ENCODE measurements around the gene UTP18. TPM values are rescaled to one million over a fixed set of nuclear protein-coding genes. Genes with fewer than 3 reads are reported as not detected.

UTP18 gene
- total and polyA plus RNA-seq, 2 donors (not counting 1 experiment from before 2014, with no cell fraction given): 13.2 to 34.2 TPM

GRCh38 chr17:51228161-51228560 lies 32.2 kb upstream of the UTP18 start:
- ChIA-PET CTCF (no interaction called here), POLR2A (interaction anchor here (0.6 kb wide), 1 partner anchor 32 kb away, joined by 5 read pairs; the partner anchor contains the start of gene MBTD1)
- Histone ChIP-seq H3K79me2 (ENCODE audit: control insufficient read depth, insufficient read depth, low read length) (peaks cover 66% of the 10 kb centered on the region), H2AFZ (ENCODE audit: insufficient read depth, low read depth, low read length, poor library complexity, severe bottlenecking) (no peak overlapping the region), H3K9ac (ENCODE audit: low read length) (no peak overlapping the region), H3K4me3 (ENCODE audit: control extremely low read depth in 1 of 5, extremely low read depth in 1 of 5, insufficient read depth in 1 of 5, low read depth in 2 of 5, low read length in 4 of 5) (no peak overlapping the region), H3K9me3 (ENCODE audit: control extremely low read depth in 1 of 3, control insufficient read depth in 2 of 3, insufficient read depth in 1 of 3, low read length in 2 of 3) (no peaks in the 10 kb centered on the region), H3K36me3 (replicated peaks in 1 of 2; ENCODE audit: control extremely low read depth in 1 of 2, control insufficient read depth in 1 of 2, extremely low read depth in 1 of 2, insufficient read depth in 2 of 2, low read length in 1 of 2) (peaks cover 2 to 13% of the 10 kb centered on the region in 2 experiments), H3K4me1 (ENCODE audit: control insufficient read depth in 2 of 2, insufficient read depth in 2 of 2, low read length in 2 of 2) (peaks cover 24 to 33% of the 10 kb centered on the region in 2 donors), H3K4me2 (replicated peaks; ENCODE audit: low read depth, low read length, poor library complexity, severe bottlenecking) (no peak overlapping the region), H3K27me3 (replicated peaks in 1 of 4; ENCODE audit: control extremely low read depth in 1 of 4, control insufficient read depth in 3 of 4, insufficient read depth in 4 of 4, low read length in 3 of 4) (no peaks in the 10 kb centered on the region), H3K27ac (ENCODE audit: low read length in 2 of 2) (no peak overlapping the region), H4K20me1 (ENCODE audit: control insufficient read depth, insufficient read depth, low read length, poor library complexity, severe bottlenecking) (peaks cover 35% of the 10 kb centered on the region)
- DNase-seq (no peak), ATAC-seq (ENCODE audit: low read depth) (no peak)
- peaks cover 49% of the 10 kb centered on the region for H3K4me1 Mint-ChIP-seq
- no peaks in the 10 kb centered on the region for H3K27me3 Mint-ChIP-seq
- WGBS (ENCODE audit: insufficient coverage): no CpG with 5 or more reads among the region's 4 CpGs
- no peaks in the 10 kb centered on the region for H3K9me3 Mint-ChIP-seq (ENCODE audit: insufficient read depth)
- no peak overlapping the region for H3K27ac Mint-ChIP-seq
- no peak for TF ChIP-seq CTCF (IDR thresholded peaks at IDR 0.05)
- no peak overlapping the region for H3K4me3 Mint-ChIP-seq
- intact Hi-C loops (cut with micrococcal nuclease): no loop called here

- Histone ChIP-seq H3K36me3 (replicated peaks in 1 of 2; ENCODE audit: control extremely low read depth in 1 of 2, control insufficient read depth in 1 of 2, extremely low read depth in 1 of 2, insufficient read depth in 2 of 2, low read length in 1 of 2) (peaks cover 2% of the 10 kb centered on the region in 2 experiments), H3K79me2 (ENCODE audit: control insufficient read depth, insufficient read depth, low read length) (peaks cover 73% of the 10 kb centered on the region), H4K20me1 (ENCODE audit: control insufficient read depth, insufficient read depth, low read length, poor library complexity, severe bottlenecking) (peaks cover 52% of the 10 kb centered on the region), H3K27ac (ENCODE audit: low read length in 2 of 2) (peak overlapping the region in 1 of 2 donors; percentile 59), H3K4me3 (ENCODE audit: control extremely low read depth in 1 of 5, extremely low read depth in 1 of 5, insufficient read depth in 1 of 5, low read depth in 2 of 5, low read length in 4 of 5) (no peak overlapping the region), H2AFZ (ENCODE audit: insufficient read depth, low read depth, low read length, poor library complexity, severe bottlenecking) (no peak overlapping the region), H3K4me2 (replicated peaks; ENCODE audit: low read depth, low read length, poor library complexity, severe bottlenecking) (peak overlapping the region; percentile 22), H3K9ac (ENCODE audit: low read length) (peak overlapping the region; percentile 29), H3K27me3 (replicated peaks in 1 of 4; ENCODE audit: control extremely low read depth in 1 of 4, control insufficient read depth in 3 of 4, insufficient read depth in 4 of 4, low read length in 3 of 4) (no peaks in the 10 kb centered on the region), H3K4me1 (ENCODE audit: control insufficient read depth in 2 of 2, insufficient read depth in 2 of 2, low read length in 2 of 2) (peaks cover 12 to 22% of the 10 kb centered on the region in 2 donors), H3K9me3 (ENCODE audit: control extremely low read depth in 1 of 3, control insufficient read depth in 2 of 3, insufficient read depth in 1 of 3, low read length in 2 of 3) (no peaks in the 10 kb centered on the region)
- ChIA-PET POLR2A (no interaction called here), CTCF (interaction anchor here (0.9 to 1.5 kb wide), 2 partner anchors 11 to 27 kb away, joined by 3 to 4 read pairs; no protein-coding TSS in a partner anchor)
- no peak overlapping the region for H3K4me3 Mint-ChIP-seq
- WGBS (ENCODE audit: insufficient coverage): no CpG with 5 or more reads among the region's 3 CpGs
- H3K27me3 Mint-ChIP-seq: no peaks in the 10 kb centered on the region
- no peaks in the 10 kb centered on the region for H3K9me3 Mint-ChIP-seq (ENCODE audit: insufficient read depth)
- peaks cover 39% of the 10 kb centered on the region for H3K4me1 Mint-ChIP-seq
- intact Hi-C loops (cut with micrococcal nuclease): no loop called here
- DNase-seq: no peak
- no peak overlapping the region for H3K27ac Mint-ChIP-seq
- ATAC-seq (ENCODE audit: low read depth): no peak
- TF ChIP-seq EZH2 (IDR thresholded peaks at IDR 0.05; ENCODE audit: borderline replicate concordance, insufficient read depth, low read depth, low read length, poor library complexity, severe bottlenecking): no peak
- TF ChIP-seq CTCF (IDR thresholded peaks at IDR 0.05): no peak
Observed at GRCh38 chr17:51229889-51230288, 30.5 kb upstream of the UTP18 start.
